GM18868 (cell line): Measurements from ENCODE around the gene CLEC16A.
A peak's percentile ranks its signal among the peaks of the same experiment; 100 is the strongest.

ENCODE experiments used
- ATAC-seq: cut with Tn5 transposase; IDR thresholded peaks from one replicate; pipeline ENCODE4 v1.9.1; 2021; ENCODE audit warnings: mild to moderate bottlenecking, moderate library complexity; ENCODE audit not compliant: unreplicated experiment

Gene CLEC16A

GRCh38 chr16:11035096-11035495, 90.7 kb downstream of the CLEC16A start:
- ATAC-seq: no peak

GRCh38 chr16:11036040-11036439, 91.7 kb downstream of the CLEC16A start:
- ATAC-seq: no peak

GRCh38 chr16:11036868-11037410, 92.6 kb downstream of the CLEC16A start:
- ATAC-seq: no peak

GRCh38 chr16:11038305-11038704, 93.9 kb downstream of the CLEC16A start:
- ATAC-seq: no peak

DNA sequence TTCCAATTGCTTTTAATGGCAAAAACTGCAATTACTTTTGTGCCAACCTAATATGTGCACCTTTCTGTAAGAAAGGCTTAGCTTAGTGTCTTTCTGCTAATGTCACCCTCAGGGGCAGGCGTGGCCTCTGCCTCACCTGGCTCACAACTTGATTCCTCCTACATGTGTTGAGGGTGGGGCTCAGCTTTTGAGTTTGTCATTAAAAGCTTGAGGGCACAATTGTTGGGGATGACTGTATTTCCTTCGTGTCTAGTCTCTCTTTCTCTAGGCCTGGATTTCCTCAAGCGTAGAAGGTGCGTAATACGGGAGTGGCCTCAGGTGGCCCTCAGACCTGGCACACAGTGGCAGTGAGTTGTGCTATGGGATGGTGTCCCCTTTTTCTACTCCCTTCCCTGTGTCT, 94.4 kb downstream of the CLEC16A start:
- no peak for ATAC-seq

DNA sequence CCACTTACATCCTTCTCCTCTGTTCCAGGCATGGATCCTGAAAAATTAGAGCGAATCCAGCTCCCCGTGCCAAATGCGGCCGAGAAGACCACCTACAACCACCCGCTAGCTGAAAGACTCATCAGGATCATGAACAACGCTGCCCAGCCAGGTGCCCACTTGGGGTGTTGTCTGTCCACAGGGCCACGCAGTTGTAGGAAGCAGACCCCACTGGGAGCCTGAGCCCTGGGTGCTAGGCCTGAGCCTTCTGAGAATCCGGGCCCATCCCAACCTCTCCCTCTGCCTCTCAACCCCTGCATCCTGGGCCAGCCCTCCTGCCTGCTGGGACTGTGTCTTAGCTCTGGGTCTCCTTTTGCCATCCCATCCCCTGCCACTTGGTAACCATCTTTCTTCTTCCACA, 95.4 kb downstream of the CLEC16A start:
- no peak for ATAC-seq

DNA sequence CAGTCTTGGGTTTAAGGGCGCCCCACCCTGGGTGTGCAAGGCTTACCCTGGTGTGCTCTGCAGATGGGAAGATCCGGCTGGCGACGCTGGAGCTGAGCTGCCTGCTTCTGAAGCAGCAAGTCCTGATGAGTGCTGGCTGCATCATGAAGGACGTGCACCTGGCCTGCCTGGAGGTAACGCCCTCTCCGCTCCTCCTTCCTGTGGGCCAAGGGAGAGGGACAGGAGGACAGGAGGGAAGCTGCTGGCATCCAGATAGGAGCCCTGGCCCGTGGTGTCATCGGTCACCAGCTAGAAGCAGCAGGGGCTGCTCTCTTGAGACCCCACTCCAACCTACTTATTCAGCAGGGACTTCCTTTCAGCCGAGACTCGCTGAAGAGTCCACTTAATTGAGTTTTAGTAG, 97.8 kb downstream of the CLEC16A start:
- ATAC-seq: no peak

- no peak for ATAC-seq
Measured at GRCh38 chr16:11045441-11045840, 101.1 kb downstream of the CLEC16A start.

- no peak for ATAC-seq
Measured at GRCh38 chr16:11045846-11046245, 101.5 kb downstream of the CLEC16A start.

DNA sequence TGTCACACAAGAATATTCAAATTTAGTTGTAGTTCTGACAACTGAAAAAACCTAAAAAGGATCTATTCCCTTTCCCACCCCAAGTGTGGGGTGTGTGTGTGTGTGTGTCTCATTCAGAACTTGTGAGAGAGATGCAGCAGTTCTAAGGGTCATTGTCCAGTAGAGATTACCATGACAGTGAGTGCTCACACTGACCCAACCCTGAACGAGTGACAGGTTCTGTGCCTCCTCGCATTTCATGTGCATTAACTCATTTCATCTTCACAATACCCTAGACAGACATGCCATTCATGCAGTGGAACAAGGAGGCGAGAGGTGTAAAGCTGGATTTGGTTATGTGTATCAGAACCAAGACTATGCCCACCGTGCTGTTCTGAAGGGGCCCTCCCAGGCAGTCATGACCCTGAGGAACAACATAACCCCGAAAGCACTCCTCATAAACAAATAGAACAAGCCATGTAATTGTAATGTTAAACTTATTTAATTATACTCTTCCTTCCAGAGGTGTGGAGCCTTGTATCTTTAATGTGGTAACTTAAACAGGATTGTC, 102.1 kb downstream of the CLEC16A start:
- ATAC-seq: no peak

GRCh38 chr16:11047057-11047456, 102.7 kb downstream of the CLEC16A start:
- ATAC-seq: no peak

- ATAC-seq: no peak
Measured at GRCh38 chr16:11047939-11048800, 103.8 kb downstream of the CLEC16A start.

- no peak for ATAC-seq
Measured at GRCh38 chr16:11049396-11050059, 105.2 kb downstream of the CLEC16A start.

DNA sequence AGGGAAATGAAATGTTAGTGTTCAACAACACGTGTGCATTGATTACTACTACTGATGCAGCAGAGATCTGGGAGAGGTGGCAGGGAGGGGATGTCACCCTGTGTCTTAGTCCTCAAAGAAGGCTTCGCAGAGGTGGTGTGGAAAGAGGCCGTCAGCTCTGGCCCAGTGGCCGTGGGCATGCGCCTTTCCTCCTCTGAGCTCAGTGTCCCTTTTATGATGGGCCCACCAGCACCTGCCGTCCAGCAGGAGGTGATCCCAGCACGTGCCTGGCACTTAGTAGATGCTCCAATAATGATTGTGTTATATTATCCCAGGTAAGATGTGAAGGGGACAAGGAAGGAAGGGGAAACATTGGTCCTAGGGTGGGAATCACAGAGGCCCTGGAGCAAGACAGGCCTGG, 106.2 kb downstream of the CLEC16A start:
- no peak for ATAC-seq

DNA sequence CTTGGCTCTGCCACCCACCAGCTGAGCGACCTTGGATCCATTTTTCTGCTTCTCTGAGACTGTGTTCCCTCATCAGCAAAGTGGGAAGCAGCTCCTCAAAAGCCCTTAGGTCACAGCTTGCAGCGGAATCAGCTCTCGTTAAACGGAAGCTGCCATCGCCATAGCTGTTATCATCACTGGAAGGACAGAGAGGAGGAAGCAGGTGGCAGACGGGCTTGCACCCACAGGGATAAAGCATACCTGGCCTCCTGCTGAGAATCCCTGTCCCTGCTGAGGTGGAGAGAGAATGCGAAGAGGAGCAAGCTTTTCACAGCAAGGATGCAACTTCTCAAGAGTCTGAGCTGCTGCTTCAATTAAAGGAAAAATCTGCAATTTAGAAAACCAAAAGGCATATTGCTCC, 106.6 kb downstream of the CLEC16A start:
- no peak for ATAC-seq

DNA sequence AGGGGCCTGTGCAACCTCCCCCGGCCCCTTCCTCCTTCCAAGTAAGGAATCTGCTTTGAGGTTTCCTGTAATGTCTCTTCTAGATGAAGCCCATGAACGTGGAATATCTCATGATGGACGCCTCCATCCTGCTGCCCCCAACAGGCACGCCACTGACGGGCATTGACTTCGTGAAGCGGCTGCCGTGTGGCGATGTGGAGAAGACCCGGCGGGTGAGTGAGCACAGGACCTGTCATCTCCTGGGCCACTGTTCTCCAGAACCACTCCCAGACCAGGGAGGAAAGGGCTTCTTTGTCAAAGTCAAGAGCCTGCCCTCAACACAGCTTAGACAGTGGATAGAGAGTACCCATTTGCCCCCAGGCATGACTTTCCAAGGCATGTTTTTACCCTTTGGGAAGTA, 107.1 kb downstream of the CLEC16A start:
- no peak for ATAC-seq

- peak; percentile 83 for ATAC-seq
Measured at GRCh38 chr16:11051879-11052808, 107.8 kb downstream of the CLEC16A start.

GRCh38 chr16:11053916-11054460, 109.6 kb downstream of the CLEC16A start:
- no peak for ATAC-seq

GRCh38 chr16:11056090-11056992, 112.0 kb downstream of the CLEC16A start:
- ATAC-seq: no peak
